GM03348 (cell line): ENCODE results near the gene FXR2.
"Not testable (repeated sequence)": the region's sequence is repeated elsewhere in the genome, so short reads cannot be mapped to it uniquely, and the experiment has no call there.

Experiments
- DNase-seq: peaks from one replicate; pipeline ENCODE4 v3.0.0; 2012; ENCODE audit warnings: low spot score

FXR2 gene

GRCh38 chr17:7614425-7615264 lies at the start of gene FXR2:
Gene FXR2, minus strand, starts transcription at chr17:7614897. Its CDS starts 365 bp downstream, at chr17:7614532.
- peak; percentile 100 for DNase-seq

- no peak for DNase-seq
These were observed 42.4 kb upstream of the FXR2 start for GRCh38 chr17:7656958-7657609.

- no peak for DNase-seq
These were observed 40.8 kb upstream of the FXR2 start for GRCh38 chr17:7655541-7655840.

GRCh38 chr17:7654832-7655540 lies 40.3 kb upstream of the FXR2 start:
- DNase-seq = no peak

- DNase-seq = no peak
These were observed 38.0 kb upstream of the FXR2 start for GRCh38 chr17:7652388-7653356.

GRCh38 chr17:7651665-7652387 lies 37.1 kb upstream of the FXR2 start:
- no peak for DNase-seq

DNA sequence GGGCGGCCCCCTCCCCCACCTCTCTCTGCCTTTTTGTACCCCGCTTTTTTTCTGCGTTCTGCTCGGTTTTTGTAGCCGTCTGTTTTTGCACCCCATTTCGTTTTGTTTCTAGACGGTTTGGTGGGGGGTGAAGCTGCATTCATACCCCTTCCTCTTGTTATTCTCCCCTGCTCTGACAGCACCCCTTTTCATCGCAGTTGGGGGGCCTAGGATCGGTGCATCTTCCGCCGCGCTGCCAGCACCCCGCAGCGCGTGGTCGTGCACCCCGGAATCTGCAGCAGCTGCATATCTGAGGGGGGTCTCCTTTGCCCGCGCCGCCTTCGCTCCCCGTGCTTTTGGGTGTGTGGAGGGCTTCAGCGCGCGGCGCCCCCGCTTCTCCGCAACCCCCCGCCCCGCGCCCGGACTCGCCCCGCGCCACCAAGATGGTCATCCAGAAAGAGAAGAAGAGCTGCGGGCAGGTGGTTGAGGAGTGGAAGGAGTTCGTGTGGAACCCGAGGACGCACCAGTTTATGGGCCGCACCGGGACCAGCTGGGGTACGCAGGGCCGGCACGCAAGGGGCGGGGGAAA lies 36.5 kb upstream of the FXR2 start:
- DNase-seq = no peak

DNA sequence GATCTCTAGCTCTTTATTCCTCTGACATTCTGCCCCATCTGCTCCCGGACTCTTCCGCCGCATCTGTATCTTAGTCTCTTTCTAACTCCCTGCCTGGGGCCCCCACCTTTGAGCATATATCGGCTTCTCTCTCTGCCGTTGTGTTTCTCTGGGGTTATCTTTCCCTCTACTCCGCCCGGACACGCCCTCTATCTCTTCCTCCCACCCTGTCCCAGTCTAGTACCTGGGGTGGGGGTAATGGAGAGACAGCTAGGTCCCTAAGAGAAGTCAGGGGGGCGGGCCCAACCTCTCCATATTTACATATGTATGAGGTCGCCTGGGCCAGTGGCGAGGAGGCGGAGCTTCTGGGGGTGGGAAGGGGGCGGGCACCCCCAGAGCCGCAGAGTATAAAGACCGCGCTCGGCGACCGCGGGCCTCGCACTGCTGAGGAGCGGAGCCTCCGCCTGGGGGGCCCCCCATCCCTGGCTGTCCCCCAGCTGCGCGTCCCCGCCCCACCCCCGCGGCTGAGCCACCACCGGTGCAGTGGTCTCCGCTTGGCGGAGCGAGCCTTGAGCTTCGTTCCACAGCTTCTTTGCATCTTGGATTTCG lies 35.9 kb upstream of the FXR2 start, which contains the start of gene ATP1B2:
TSS of gene ATP1B2 (plus strand) at position 418 of the 588 bp plus-strand sequence. CDS start 593 bp downstream, outside the sequence.
- peak; percentile 63 for DNase-seq

- DNase-seq = no peak
These were observed 32.3 kb upstream of the FXR2 start for GRCh38 chr17:7647018-7647417.

DNA sequence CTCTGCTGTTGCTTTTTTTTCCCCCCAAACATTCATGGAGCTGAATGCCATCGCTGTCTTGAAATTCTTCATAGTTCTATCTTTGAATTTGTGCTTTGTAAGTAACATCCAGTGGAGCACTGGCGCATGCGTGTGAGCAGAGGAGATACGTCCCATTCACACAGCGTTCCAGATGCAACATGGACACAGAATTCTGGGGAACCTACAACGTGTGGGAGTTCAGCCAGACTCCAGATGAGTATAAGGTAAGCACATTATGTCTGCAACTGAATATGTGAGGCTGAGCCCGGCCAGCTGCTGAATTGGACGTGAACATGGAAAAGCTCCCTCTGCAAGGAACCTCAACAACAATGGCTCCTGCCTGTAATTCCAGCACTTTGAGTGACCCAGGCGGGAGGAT lies 31.8 kb upstream of the FXR2 start:
- no peak for DNase-seq

GRCh38 chr17:7644775-7645174 lies 30.1 kb upstream of the FXR2 start:
- no peak for DNase-seq

- not testable (repeated sequence) for DNase-seq
These were observed 26.9 kb upstream of the FXR2 start for GRCh38 chr17:7641635-7642034.

DNA sequence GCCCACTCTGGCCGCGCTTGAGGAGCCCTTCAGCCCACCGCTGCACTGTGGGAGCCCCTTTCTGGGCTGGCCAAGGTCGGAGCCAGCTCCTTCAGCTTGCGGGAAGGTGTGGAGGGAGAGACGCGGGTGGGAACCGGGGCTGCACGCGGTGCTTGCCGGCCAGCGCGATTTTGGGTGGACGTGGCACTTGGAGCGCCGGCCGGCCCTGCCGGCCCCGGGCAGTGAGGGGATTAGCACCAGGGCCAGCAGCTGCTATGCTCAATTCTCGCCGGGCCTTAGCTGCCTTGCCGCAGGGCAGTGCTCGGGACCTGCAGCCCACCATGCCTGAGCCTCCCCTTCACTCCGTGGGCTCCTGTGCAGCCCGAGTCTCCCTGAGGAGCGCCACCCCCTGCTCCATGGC lies 26.1 kb upstream of the FXR2 start:
- no peak for DNase-seq

GRCh38 chr17:7636163-7636562 lies 21.5 kb upstream of the FXR2 start:
- DNase-seq = no peak

- DNase-seq = peak; percentile 50
These were observed 19.7 kb upstream of the FXR2 start for GRCh38 chr17:7634384-7634783.

GRCh38 chr17:7633093-7633492 lies 18.4 kb upstream of the FXR2 start:
- no peak for DNase-seq

DNA sequence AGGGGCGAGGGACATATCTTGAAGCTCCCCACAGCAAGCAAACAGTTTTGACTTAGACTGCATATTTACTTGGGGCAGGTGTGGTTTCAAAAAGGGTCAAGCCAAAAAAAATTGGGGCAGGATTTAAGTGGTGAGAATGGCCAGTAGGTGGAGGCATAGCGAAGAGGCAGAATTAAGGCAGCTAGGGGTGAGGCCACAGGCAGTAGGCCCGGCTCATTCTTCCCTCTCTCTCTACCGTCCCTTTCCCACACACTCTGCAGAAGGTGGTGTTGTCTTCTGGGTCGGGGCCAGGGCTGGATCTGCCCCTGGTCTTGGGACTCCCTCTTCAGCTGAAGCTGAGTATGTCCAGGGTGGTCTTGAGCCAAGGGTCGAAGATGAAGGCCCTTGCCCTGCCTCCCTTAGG lies 17.8 kb upstream of the FXR2 start:
- peak; percentile 82 for DNase-seq

GRCh38 chr17:7631398-7632380 lies 17.0 kb upstream of the FXR2 start:
- no peak for DNase-seq

DNA sequence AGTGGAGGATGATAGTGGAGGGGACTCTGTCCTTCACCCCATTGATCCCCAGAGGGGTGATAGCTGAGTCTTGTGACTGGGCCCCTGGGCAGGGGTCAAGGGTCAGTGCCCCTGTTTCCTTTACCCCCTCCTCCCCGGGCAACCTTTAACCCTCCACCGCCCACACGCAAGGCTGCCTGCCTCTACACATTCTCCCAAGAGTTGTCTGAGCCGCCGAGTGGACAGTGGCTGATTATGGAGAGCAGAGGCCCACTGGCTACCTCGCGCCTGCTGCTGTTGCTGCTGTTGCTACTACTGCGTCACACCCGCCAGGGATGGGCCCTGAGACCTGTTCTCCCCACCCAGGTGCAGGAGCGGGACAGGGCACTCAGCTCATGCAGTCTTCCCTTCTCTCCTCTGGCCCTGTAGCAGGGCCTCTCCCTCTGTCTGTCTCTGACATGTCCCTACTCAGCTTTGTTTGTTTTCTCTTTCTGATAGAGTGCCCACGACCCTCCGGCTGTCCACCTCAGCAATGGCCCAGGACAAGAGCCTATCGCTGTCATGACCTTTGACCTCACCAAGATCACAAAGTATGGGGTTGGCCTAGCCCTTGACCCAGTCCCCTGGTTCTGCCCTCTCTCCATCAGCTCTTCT lies 15.4 kb upstream of the FXR2 start, which contains the start of gene SHBG:
TSS of gene SHBG (plus strand) at position 197 of the 633 bp plus-strand sequence. CDS start at position 235, 38 bp downstream.
- DNase-seq = no peak
